ENCODE data around the gene CASQ2. TPM values are rescaled to one million over a fixed set of nuclear protein-coding genes. Genes with fewer than 3 reads are reported as not detected.

Gene CASQ2
- total RNA-seq, 2 experiments from 2014 or later: not detected

Other genes with a start within 250 kb of the CASQ2 start
- gene VANGL1, start 126.7 kb downstream of the CASQ2 start, total RNA-seq: 1 to 10 TPM; 2.2 to 2.8 TPM
- not detected for gene NHLH2, start 72.4 kb upstream of the CASQ2 start, total RNA-seq
- 1 to 10 TPM in 1 of 2 experiments, under 1 TPM in 1; 0.65 to 1.1 TPM for gene SLC22A15, start 207.8 kb upstream of the CASQ2 start, total RNA-seq

Measured in activated CD8-positive, alpha-beta memory T cell treated with anti-CD3 and anti-CD28 coated beads for 36 hours (primary cell).